ENCODE data around the gene SORCS2.

The SORCS2 gene

GRCh38 chr4:7147261-7147660 is 45.1 kb upstream of the SORCS2 start:
- TF ChIP-seq CTCF (IDR thresholded peaks at IDR 0.05; ENCODE audit: insufficient read depth, low read length, poor library complexity, severe bottlenecking): no peak
- Histone ChIP-seq H3K4me3 (replicated peaks; ENCODE audit: low read depth, low read length) (no peak overlapping the region), H3K36me3 (ENCODE audit: control insufficient read depth, insufficient read depth, low read length) (no peaks in the 10 kb centered on the region), H3K27me3 (replicated peaks; ENCODE audit: control insufficient read depth, insufficient read depth, low read length) (peaks cover 3% of the 10 kb centered on the region)
- no peak for DNase-seq (ENCODE audit: extremely low read depth, insufficient read length)

GRCh38 chr4:7147661-7148310 is 44.6 kb upstream of the SORCS2 start:
- no peak for DNase-seq (ENCODE audit: extremely low read depth, insufficient read length)
- H3K27me3 ChIP-seq (replicated peaks; ENCODE audit: control insufficient read depth, insufficient read depth, low read length): peaks cover 3% of the 10 kb centered on the region
- no peak overlapping the region for H3K4me3 ChIP-seq (replicated peaks; ENCODE audit: low read depth, low read length)
- no peak for TF ChIP-seq CTCF (IDR thresholded peaks at IDR 0.05; ENCODE audit: insufficient read depth, low read length, poor library complexity, severe bottlenecking)
- H3K36me3 ChIP-seq (ENCODE audit: control insufficient read depth, insufficient read depth, low read length): no peaks in the 10 kb centered on the region

GRCh38 chr4:7148337-7148736 is 44.0 kb upstream of the SORCS2 start:
- Histone ChIP-seq H3K4me3 (replicated peaks; ENCODE audit: low read depth, low read length) (no peak overlapping the region), H3K36me3 (ENCODE audit: control insufficient read depth, insufficient read depth, low read length) (no peaks in the 10 kb centered on the region), H3K27me3 (replicated peaks; ENCODE audit: control insufficient read depth, insufficient read depth, low read length) (peaks cover 3% of the 10 kb centered on the region)
- no peak for TF ChIP-seq CTCF (IDR thresholded peaks at IDR 0.05; ENCODE audit: insufficient read depth, low read length, poor library complexity, severe bottlenecking)
- no peak for DNase-seq (ENCODE audit: extremely low read depth, insufficient read length)

- Histone ChIP-seq H3K27me3 (replicated peaks; ENCODE audit: control insufficient read depth, insufficient read depth, low read length) (peaks cover 3% of the 10 kb centered on the region), H3K36me3 (ENCODE audit: control insufficient read depth, insufficient read depth, low read length) (no peaks in the 10 kb centered on the region), H3K4me3 (replicated peaks; ENCODE audit: low read depth, low read length) (no peak overlapping the region)
- no peak for DNase-seq (ENCODE audit: extremely low read depth, insufficient read length)
- no peak for TF ChIP-seq CTCF (IDR thresholded peaks at IDR 0.05; ENCODE audit: insufficient read depth, low read length, poor library complexity, severe bottlenecking)
Measured at GRCh38 chr4:7150036-7150635, 42.2 kb upstream of the SORCS2 start.

- Histone ChIP-seq H3K27me3 (replicated peaks; ENCODE audit: control insufficient read depth, insufficient read depth, low read length) (peaks cover 3% of the 10 kb centered on the region), H3K36me3 (ENCODE audit: control insufficient read depth, insufficient read depth, low read length) (no peaks in the 10 kb centered on the region), H3K4me3 (replicated peaks; ENCODE audit: low read depth, low read length) (no peak overlapping the region)
- no peak for DNase-seq (ENCODE audit: extremely low read depth, insufficient read length)
- peak; percentile 36 for TF ChIP-seq CTCF (IDR thresholded peaks at IDR 0.05; ENCODE audit: insufficient read depth, low read length, poor library complexity, severe bottlenecking)
Measured at GRCh38 chr4:7151668-7152227, 40.6 kb upstream of the SORCS2 start.

Data from GM06990 (cell line).